GM23248 (cell line): ENCODE data around the gene SCN11A.

Experiments used
- EZH2 ChIP-seq: fragments of 200-600 bp; sonication (generic); IDR thresholded peaks from 2 replicates; pipeline ENCODE4 v1.6.1; 2018; ENCODE audit warnings: antibody characterized with exemption, mild to moderate bottlenecking; ENCODE audit not compliant: insufficient read depth, poor library complexity, severe bottlenecking
- EZH2phosphoT487 ChIP-seq: fragments of 200-600 bp; sonication (generic); IDR thresholded peaks from 2 replicates; pipeline ENCODE4 v1.6.1; 2018; ENCODE audit warnings: antibody characterized with exemption, moderate library complexity, mild to moderate bottlenecking, low read depth; ENCODE audit not compliant: insufficient read depth

DNA sequence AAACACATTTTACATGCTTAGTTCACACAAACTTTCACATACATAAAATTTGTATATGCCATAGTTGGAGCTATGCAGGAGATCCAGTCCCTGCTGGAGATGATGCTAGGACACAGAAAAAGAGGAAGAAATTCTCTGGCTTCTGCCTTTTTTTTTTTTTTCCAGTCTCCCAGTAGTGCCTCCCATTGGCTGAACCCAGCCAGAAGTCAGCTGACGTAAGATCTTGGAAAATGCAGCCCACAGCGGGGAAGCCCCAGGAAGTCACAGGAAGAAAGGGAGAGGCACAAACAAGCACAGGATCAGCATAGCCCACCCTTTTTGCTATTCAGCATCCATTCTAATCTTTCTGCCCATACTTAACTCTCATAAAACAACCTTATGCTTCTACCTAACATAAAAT lies 38.5 kb downstream of the SCN11A start:
- TF ChIP-seq EZH2phosphoT487 = no peak
- TF ChIP-seq EZH2 = no peak
